Osteocyte (in vitro differentiated cells): ENCODE results near the gene MYCBPAP. TPM values are rescaled to one million over a fixed set of nuclear protein-coding genes. Genes with fewer than 3 reads are reported as not detected.

Experiments used
- DNase-seq: peaks from one replicate; pipeline ENCODE4 v3.0.0; 2021; ENCODE audit warnings: mixed read lengths; ENCODE audit not compliant: unreplicated experiment; ENCODE audit errors: extremely low spot score
- H3K27ac Mint-ChIP-seq: one replicate; pipeline ENCODE4 v1.8.0; 2021; ENCODE audit warnings: mild to moderate bottlenecking, mixed read lengths; ENCODE audit not compliant: unreplicated experiment
- H3K27me3 Mint-ChIP-seq: one replicate; pipeline ENCODE4 v1.8.0; 2021; ENCODE audit warnings: mixed read lengths; ENCODE audit not compliant: unreplicated experiment
- H3K36me3 Mint-ChIP-seq: one replicate; pipeline ENCODE4 v1.8.0; 2021; ENCODE audit warnings: mixed read lengths; ENCODE audit not compliant: unreplicated experiment
- H3K4me1 Mint-ChIP-seq: one replicate; pipeline ENCODE4 v1.8.0; 2021; ENCODE audit warnings: mixed read lengths; ENCODE audit not compliant: unreplicated experiment
- H3K4me3 Mint-ChIP-seq: one replicate; pipeline ENCODE4 v1.8.0; 2021; ENCODE audit warnings: mild to moderate bottlenecking, moderate library complexity, mixed read lengths; ENCODE audit not compliant: unreplicated experiment
- H3K9me3 Mint-ChIP-seq: one replicate; pipeline ENCODE4 v1.8.0; 2021; ENCODE audit warnings: mixed read lengths; ENCODE audit not compliant: unreplicated experiment
- CTCF ChIP-seq: fragments of 200-600 bp; sonication (generic); IDR thresholded peaks from 2 replicates; pipeline ENCODE4 v1.5.0; 2021; ENCODE audit warnings: antibody characterized with exemption, mild to moderate bottlenecking, moderate library complexity
- total RNA-seq: library from RNA; stranded (reverse); gene quantifications from 2 replicates; pipeline ENCODE4 v1.2.1, GENCODE V29; 2021

MYCBPAP gene
- total RNA-seq, 1 donor from 2014 or later, result 0.46 TPM

GRCh38 chr17:50482516-50482915, 25.7 kb upstream of the MYCBPAP start:
- Mint-ChIP-seq H3K4me3 (no peak overlapping the region), H3K36me3 (peaks cover 24% of the 10 kb centered on the region), H3K27me3 (no peaks in the 10 kb centered on the region), H3K27ac (peak overlapping the region; percentile 74), H3K9me3 (no peaks in the 10 kb centered on the region), H3K4me1 (peaks cover 19% of the 10 kb centered on the region)
- peak; percentile 89 for TF ChIP-seq CTCF
- DNase-seq, result peak; percentile 96

GRCh38 chr17:50483266-50483665, 25.0 kb upstream of the MYCBPAP start:
- Mint-ChIP-seq H3K4me3 (no peak overlapping the region), H3K9me3 (no peaks in the 10 kb centered on the region), H3K36me3 (peaks cover 24% of the 10 kb centered on the region), H3K27ac (no peak overlapping the region), H3K27me3 (no peaks in the 10 kb centered on the region), H3K4me1 (peaks cover 14% of the 10 kb centered on the region)
- no peak for TF ChIP-seq CTCF
- no peak for DNase-seq

GRCh38 chr17:50484386-50485155, 23.7 kb upstream of the MYCBPAP start:
- Mint-ChIP-seq H3K36me3 (peaks cover 24% of the 10 kb centered on the region), H3K4me1 (peaks cover 9% of the 10 kb centered on the region), H3K27ac (no peak overlapping the region), H3K9me3 (no peaks in the 10 kb centered on the region), H3K27me3 (no peaks in the 10 kb centered on the region), H3K4me3 (no peak overlapping the region)
- TF ChIP-seq CTCF, result no peak
- DNase-seq, result no peak

- TF ChIP-seq CTCF, result no peak
- no peaks in the 10 kb centered on the region for H3K9me3 Mint-ChIP-seq
- no peak overlapping the region for H3K4me3 Mint-ChIP-seq
- H3K27ac Mint-ChIP-seq, result no peak overlapping the region
- H3K36me3 Mint-ChIP-seq, result peaks cover 24% of the 10 kb centered on the region
- H3K27me3 Mint-ChIP-seq, result no peaks in the 10 kb centered on the region
- H3K4me1 Mint-ChIP-seq, result peaks cover 5% of the 10 kb centered on the region
- no peak for DNase-seq
Measured at GRCh38 chr17:50487213-50488096, 20.8 kb upstream of the MYCBPAP start.

GRCh38 chr17:50488880-50489279, 19.4 kb upstream of the MYCBPAP start:
- Mint-ChIP-seq H3K9me3 (no peaks in the 10 kb centered on the region), H3K4me3 (no peak overlapping the region), H3K4me1 (no peaks in the 10 kb centered on the region), H3K27me3 (no peaks in the 10 kb centered on the region), H3K36me3 (peaks cover 17% of the 10 kb centered on the region), H3K27ac (no peak overlapping the region)
- DNase-seq, result no peak
- TF ChIP-seq CTCF, result no peak
